GM18507 (cell line): ENCODE data around the gene ITGB5.

Experiments
- DNase-seq: peaks from one replicate; pipeline ENCODE4 v3.0.0; 2011; ENCODE audit warnings: low read depth; ENCODE audit not compliant: insufficient read length; ENCODE audit errors: extremely low spot score
- FAIRE-seq: peaks from 2 replicates; lab custom pipeline; 2011; peaks lifted over from hg19 to GRCh38; lab: Jason Lieb, UNC

ITGB5 gene

GRCh38 chr3:124730941-124731297 lies 156.2 kb downstream of the ITGB5 start:
- FAIRE-seq, result no peak

GRCh38 chr3:124730129-124730940 lies 156.8 kb downstream of the ITGB5 start, which contains the start of gene UMPS:
Gene UMPS, plus strand, starts transcription at chr3:124730452. Its CDS starts 20 bp downstream, at chr3:124730472.
- FAIRE-seq (peak; percentile 97), DNase-seq (peak; percentile 83)

More at GRCh38 chr3:124730941-124731297, 156.2 kb downstream of the ITGB5 start:
- no peak for DNase-seq

- no peak for FAIRE-seq
- no peak for DNase-seq
Measured at GRCh38 chr3:124722589-124722988, 164.6 kb downstream of the ITGB5 start.

- DNase-seq (no peak), FAIRE-seq (no peak)
Measured at GRCh38 chr3:124714223-124714853, 172.8 kb downstream of the ITGB5 start.
